ENCODE results near the gene VPREB3. TPM values are rescaled to one million over a fixed set of nuclear protein-coding genes. Genes with fewer than 3 reads are reported as not detected.

The VPREB3 gene, protein sequence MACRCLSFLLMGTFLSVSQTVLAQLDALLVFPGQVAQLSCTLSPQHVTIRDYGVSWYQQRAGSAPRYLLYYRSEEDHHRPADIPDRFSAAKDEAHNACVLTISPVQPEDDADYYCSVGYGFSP
- polyA plus RNA-seq (ENCODE audit: insufficient read length in 4 of 4), result 1 to 10 TPM in 1 of 4 donors, under 1 TPM in 3; 0.51 to 1.1 (median 0.77) TPM

DNA sequence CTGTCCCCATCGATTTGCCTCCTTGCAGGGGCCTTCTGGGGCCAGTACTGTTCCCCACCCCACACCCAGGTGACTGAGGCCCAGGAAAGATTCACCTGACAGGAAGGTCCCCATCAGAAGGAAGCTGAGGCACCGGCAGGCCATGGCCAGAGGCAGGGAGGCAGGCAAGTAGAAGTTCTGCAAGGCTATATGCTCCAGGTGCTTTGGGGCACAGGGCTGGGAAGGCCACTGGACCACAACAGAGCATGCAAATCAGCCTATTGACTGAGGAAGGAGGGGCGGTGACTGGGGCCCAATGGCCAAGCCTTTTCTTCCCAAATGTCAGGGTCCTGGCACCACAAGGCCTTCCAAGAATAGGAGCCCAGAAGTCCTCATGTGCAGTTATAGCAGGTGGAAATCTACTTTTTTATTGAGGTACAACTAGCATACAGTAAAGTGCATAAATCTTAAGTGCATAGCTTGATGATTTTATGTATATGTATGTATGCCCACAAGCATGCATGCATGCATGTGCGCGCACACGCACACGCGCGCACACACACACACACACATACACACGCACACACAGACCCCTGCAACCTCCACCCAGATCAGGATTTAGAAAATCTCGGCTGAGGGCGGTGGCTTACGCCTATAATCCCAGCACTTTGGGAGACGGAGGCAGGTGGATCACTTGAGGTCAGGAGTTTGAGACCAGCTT, at the start of gene VPREB3:
Gene VPREB3 (minus strand): TSS at position 206 of the 700 bp plus-strand sequence. CDS start 62 bp downstream, at position 144.
- DNase-seq (ENCODE audit: low read depth in 4 of 4, low spot score in 2 of 4), result no peak

DNA sequence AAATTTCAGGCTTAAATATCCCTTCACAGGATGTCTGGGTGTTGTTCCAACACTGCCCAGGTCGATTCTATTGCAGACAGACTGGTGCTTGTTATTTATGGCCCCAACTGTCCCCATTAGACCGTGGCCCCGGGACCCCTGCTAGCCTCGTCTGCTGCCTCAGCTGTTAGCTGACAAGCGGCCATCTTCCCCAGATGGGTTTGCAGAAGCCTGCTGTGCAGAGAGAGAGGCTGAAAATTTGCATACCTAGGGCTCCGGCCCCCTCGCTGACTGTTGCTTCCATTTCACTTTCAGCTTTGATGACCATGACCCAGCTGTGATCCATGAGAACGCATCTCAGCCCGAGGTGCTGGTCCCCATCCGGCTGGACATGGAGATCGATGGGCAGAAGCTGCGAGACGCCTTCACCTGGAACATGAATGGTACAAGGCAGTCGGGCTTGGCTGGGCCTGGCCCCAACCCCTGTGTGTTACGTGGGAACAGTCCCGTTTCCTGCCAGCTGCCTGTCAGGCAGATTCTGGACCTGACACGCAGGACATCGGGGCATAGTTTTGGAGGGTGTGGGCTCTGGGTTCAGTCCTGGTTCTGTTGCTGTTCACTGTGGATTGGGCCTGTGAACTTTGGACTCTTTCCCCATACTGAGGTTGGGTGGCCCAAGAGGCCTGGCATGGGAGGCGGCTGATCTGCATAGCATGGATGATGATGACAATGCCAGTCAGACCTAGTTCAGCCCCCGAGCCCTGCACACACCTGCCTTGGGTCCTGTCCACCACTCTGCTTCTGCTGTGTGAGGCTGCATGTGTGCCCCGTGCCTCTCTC, 49.0 kb upstream of the VPREB3 start:
- no peak for DNase-seq (ENCODE audit: low read depth in 4 of 4, low spot score in 2 of 4)

DNA sequence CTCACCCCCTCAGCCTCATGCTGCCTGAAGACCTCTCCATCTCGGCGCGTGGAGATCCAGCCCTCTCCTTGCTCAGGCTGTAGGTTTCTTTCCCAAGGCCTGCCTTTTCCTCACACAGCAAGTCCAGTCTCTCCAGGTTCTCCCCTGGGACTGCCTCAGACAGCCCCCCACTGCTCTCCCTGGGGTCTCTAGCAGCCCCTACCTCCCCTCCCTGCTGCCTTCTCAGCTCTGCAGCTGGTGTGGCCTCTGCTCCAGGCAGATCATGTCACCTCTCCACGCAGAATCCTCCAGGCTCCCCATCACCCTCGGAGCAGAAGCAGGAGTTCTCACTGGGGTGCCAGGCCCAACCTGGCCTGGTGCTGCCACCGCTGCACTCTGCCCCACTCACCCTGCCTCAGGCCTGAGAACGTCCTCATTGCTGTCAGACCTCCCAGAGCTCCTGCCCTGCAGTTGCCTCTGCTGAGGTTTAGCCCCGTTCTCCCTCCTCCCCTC, 47.7 kb upstream of the VPREB3 start:
- no peak for DNase-seq (ENCODE audit: low read depth in 4 of 4, low spot score in 2 of 4)

DNA sequence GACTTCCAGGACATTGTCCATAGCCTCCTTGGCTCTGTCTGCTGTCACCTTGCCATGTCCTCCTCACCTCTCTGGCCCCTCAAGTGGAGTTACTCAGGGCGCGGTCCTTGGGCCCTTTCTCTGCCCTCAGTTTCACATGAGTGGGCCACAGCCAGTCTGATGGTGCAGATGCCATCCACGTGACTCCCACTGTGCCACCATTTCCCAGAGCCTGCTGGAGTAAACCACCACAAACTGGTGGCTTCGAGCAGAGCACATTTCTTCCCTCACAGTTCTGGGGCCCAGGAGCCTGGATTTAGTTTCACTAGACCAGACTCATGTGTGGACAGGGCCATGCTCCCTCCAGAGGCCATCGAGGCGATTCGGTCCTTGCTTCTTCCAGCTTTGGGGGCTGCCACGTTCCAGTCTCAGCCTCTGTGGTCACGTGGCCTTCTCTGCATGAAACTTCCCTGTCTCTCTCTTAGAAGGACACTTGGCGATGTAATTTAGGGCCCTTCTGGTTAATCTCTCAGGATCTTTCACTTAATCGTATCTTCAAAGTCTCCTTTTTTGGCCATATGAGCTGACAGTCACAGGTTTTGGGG, 47.1 kb upstream of the VPREB3 start:
- DNase-seq (ENCODE audit: low read depth in 4 of 4, low spot score in 2 of 4), result no peak

DNA sequence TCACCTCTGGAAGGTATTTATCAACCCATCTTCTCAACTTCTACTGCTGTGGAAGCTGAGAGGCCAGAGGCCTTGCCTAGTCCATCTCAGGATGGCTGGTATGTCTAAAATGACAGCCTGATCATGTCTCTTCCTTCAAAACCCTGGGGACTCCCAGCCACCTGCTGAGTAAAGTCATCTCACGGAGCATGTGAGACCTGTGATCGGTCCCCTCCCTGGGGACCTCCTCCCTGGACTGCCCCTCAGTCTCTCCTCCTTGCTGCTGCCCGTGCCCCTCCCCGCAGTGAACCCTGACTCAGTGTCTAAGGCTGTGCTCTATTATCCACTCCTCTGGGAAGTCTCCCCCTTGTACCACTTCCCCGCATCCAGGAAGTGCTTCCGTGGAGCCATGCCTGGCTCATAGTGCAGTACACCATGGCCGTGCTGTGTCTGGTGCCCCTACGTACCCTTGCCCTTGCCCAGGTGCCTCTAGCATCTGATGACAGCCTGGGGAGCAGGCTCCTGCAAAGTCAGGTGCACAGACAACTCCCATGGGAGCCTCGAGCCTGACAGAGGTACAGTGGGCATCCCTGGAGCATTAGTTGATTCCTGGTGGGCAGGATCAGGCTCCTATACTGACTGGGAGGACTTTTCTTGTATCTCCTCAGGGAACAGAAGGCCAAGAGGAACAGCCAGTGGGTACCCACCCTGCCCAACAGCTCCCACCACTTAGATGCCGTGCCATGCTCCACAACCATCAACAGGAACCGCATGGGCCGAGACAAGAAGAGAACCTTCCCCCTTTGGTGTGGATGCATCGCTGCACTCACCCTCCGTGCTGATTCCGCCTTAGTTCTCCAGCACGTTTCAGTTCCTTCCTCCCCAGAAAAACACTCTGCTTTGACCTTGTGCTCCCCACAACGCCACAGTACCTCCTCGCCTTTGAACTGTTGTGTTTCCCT, 46.3 kb upstream of the VPREB3 start:
- no peak for DNase-seq (ENCODE audit: low read depth in 4 of 4, low spot score in 2 of 4)

DNA sequence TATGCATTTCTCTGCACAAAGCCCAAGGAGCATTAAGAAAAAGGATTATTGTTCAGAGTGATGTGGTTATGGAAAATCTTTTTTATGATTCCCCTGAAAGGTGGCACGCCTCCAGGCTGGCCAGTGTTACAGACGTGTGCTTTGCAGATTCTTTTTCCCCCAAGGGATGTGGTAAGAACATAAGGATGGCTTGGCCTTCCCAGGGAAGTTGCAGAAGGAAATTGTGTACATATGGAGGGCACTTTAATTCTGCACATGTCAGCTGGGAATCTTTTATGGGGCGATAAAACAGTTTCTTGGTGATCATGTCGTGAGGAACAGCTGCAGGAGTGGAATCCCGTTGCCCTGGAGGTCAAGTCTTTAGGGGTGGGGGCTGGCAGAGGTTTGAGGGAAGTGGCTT, 42.2 kb upstream of the VPREB3 start:
- no peak for DNase-seq (ENCODE audit: low read depth in 4 of 4, low spot score in 2 of 4)

DNA sequence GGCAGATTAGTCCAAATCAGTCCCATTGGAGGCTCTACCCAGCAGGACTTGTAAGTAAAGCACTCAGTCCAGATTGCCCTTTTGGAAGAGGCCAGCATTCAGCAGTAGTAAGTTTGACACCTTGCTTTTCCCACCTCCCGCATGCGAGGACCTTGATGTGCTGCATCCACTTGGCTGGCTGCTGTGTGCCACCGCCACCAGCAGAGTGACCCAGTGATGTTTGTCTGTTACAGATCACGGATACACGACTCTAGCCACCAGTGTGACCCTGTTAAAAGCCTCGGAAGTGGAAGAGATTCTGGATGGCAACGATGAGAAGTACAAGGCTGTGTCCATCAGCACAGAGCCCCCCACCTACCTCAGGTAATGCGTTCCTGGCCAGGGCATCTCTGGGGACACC, 39.1 kb upstream of the VPREB3 start:
- no peak for DNase-seq (ENCODE audit: low read depth in 4 of 4, low spot score in 2 of 4)

DNA sequence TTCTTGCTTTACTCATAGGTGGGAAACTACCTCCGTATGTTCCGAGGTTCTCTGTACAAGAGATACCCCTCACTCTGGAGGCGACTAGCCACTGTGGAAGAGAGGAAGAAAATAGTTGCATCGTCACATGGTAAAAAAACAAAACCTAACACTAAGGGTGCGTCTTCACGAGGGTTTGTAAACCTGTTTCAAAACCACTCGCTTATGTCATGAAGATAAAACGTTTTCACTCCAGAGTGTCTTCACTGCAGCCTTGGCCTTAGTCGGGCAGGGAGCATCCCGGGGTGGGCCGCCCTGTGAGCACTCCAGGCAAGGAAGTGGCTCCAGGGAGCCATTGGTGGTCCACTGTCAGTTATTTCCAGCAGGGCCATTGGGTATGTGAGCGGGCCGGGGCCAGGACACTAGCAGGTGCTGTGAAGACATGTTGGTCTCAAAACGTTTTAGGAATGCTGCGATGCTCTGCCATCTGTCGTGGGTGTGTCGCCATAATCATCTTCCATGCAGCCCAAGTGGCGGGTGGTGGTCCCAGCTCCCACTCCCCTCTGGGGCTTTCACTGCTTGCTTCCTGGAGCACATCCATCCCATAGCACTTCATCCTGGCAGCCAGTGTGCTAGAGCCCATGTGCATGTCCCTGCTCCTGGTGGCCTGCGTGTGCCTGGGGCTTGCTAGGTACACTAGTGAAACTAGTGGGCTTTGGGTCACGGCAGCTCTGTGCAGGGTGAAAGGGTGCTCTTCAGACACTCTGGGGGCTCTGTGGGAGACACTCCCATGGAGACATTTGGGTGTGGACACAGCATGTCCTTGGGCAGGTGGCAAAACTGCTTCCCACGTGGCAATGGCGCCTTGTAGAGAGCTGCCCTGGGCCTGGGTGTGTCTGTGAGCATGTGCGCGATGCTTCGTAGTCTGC, 37.8 kb upstream of the VPREB3 start:
- no peak for DNase-seq (ENCODE audit: low read depth in 4 of 4, low spot score in 2 of 4)

DNA sequence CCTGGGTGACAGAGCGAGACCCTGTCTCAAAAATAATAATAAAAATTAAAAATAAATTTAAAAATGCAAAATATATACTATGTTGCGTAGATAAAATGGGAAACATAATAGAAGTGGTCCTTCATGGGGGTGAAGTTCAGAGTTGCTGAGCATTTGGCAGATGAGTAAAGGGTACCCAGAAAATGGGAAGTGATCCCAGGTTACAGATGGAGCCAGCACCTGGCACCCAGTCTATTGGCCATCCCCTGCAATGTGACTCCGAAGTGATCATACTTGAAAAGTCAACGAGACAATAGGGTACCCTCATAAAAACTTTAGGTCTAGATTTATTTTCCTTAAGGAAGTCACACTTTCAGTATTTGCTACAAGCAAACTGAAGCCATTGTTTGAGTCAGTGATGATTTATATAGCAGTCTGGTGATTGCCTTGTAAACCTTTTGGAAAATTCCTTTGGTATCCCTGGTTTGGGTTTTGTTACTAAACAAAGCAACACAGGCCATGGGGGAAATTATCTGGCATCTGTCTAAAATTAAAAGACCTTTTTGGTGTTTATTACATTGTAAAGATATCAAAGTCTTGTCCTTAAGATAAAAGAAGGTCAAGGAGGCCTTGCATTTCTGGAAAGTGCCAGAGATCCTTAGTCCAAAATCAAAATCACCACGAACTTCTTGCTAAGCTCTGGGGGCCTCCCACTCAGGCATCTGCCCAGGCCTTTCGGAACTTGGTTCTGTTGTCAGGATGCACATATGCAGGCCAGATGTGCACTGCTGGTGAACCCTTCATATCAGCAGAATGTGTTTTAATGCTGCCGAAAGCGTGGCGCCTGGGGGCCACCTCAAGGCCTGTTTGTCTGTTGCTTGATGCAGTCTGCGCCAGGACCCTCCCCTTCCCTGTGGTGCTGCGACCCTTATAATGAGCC, 36.9 kb upstream of the VPREB3 start:
- DNase-seq (ENCODE audit: low read depth in 4 of 4, low spot score in 2 of 4), result no peak

DNA sequence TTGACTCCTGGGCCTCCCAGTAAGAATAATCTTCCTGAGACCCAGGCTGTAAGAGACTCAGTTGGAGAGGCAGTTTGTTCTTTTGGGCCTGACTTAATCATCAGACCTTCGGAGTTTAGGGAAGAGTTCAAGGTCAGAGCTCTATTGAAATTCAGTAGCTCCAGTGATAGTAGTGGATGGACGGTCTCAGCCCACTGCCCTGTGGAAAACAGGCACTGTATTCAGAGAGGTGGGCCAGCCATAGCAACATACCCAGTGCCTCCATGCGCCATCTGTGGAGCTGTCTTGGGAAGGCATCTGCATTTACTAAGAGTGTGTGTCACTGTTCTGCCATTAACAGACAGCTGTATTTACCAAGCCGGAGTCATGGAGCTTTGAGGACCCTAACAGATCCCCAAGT, 35.4 kb upstream of the VPREB3 start:
- no peak for DNase-seq (ENCODE audit: low read depth in 4 of 4, low spot score in 2 of 4)

DNA sequence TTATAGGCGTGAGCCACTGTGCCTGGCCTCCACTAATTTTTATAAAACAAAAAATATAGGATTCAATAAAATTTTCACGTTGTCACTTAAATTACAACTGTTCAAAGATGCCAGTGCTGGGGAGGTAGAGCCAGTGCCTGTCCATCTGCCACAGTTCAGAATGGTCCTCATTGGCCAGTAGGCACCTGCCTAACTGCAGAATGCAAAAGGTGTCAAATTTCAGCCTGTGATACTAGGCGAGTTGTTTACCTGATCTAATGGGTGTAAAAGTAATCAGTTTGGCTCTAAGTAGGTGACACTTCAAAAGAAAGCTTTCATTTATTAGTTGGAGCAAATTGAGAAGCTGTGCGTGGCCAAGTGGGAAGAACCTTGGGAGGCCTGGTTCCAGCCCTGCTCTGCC, 34.9 kb upstream of the VPREB3 start:
- no peak for DNase-seq (ENCODE audit: low read depth in 4 of 4, low spot score in 2 of 4)

DNA sequence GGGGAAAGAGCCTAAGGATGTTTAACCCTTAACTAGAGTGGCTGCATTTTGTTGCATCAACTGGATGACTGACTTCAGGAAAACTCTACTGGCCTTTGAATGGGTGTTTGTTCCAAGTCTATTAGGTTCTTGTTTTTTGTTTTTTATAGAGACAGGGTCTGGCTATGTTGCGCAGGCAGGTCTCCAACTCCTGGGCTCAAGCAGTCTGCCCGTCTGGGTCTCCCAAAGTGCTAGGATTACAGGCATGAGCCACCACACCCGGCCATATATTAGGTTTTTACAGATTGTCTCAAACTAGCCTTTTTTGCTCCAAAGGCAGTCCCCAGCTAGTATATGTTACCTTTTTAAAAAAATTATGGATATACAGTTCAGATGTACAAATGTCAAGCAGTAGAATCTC, 33.7 kb upstream of the VPREB3 start:
- no peak for DNase-seq (ENCODE audit: low read depth in 4 of 4, low spot score in 2 of 4)

DNA sequence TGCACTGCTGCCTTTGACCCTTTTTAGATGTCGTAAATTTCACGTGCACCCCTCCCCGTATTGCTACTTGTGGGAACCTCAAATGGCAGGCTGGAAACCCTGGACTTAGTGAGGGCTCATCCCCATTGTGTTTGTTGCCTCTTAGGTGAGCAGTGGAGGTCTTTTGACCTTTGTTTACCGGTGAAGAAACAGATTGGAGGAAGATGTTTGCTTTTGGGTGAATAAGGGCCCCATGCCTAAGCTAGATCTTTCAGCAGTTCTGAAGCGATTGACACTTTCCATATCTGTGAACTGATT, 33.3 kb upstream of the VPREB3 start:
- DNase-seq (ENCODE audit: low read depth in 4 of 4, low spot score in 2 of 4), result no peak

DNA sequence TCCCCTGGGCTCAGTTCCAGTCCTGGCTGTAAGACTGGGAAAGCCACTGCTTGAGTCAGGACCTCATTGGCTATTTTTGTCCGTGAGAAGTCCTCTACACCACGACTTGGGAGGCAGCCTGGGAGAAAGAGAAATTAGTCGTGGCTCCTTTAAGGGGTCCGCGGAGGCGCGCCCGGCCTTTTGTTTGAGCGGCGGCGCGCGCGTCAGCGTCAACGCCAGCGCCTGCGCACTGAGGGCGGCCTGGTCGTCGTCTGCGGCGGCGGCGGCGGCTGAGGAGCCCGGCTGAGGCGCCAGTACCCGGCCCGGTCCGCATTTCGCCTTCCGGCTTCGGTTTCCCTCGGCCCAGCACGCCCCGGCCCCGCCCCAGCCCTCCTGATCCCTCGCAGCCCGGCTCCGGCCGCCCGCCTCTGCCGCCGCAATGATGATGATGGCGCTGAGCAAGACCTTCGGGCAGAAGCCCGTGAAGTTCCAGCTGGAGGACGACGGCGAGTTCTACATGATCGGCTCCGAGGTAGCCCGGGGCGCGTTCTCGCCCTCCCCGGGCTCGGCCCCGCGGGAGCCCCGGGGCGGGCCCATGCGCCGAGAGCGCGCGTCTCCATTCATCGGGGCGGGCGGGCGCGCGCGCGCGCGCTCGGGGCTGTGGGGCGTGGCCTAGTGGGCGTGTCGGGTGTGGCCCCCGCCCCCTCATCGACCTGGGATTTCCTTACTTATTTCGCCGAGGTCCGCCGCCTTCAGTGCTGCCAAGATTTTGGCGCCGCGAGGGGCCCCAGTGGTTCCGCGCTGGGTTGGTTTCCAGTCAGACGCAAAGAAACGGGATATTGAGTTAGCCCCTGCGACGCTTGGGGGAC, 32.8 kb upstream of the VPREB3 start, which contains the start of gene SMARCB1:
Gene SMARCB1 (plus strand): TSS at position 215 of the 848 bp plus-strand sequence. CDS start 204 bp downstream, at position 419.
- peak; percentile 72 to 85 (median 77) for DNase-seq (ENCODE audit: low read depth in 4 of 4, low spot score in 2 of 4)

DNA sequence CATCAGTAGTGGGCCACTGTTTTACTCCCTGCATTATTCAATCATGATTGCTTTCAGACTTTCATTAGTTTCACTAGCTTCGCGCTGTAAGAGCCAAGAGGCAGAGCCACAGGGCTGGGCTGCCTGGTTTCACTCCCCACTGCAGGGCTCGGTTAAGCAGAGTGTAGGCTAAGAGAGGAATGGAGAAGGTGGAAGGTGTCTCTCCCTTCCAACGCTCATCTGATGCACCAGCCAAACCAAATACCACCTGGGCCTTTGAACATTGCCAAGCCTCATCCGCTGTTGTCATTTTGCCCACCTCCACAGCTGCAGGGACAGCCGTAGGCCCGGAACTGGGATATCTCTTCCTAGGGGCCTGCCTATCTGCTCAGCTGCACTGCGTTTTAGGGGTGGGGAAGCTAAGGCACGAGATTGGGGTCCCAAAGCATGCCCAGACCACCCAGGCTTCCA, 32.1 kb upstream of the VPREB3 start:
- no peak for DNase-seq (ENCODE audit: low read depth in 4 of 4, low spot score in 2 of 4)

DNA sequence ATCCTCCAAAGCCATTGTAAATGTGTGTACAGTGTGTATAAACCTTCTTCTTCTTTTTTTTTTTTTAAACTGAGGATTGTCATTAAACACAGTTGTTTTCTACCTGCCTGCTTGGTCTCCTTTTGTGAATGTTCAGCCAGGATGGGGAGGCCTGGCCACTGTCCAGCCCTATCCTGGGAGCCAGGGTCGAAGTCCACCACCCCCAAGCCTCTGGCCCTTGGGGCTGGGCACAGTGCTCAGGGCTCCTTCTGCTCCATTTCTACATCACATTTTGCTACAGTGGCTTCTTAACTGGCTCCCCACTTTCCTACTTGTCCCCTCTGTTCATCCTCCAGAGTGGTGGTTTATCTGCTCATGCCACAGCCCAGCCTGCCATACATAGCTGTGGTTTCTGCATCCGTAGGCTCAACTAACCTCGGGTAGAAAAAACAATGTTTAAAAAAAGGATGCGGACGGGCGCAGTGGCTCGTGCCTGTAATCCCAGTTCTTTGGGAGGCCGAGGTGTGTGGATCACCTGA, 30.0 kb upstream of the VPREB3 start:
- DNase-seq (ENCODE audit: low read depth in 4 of 4, low spot score in 2 of 4), result no peak

All from left renal cortex interstitium (tissue), 4 donors.